BJ (cell line): Measurements from ENCODE around the gene PAXIP1. TPM values are rescaled to one million over a fixed set of nuclear protein-coding genes. Genes with fewer than 3 reads are reported as not detected.

ENCODE experiments used
- CTCF ChIA-PET: fragments of 350-600 bp; formaldehyde crosslinking; extraction: SDS; loops from one replicate; lab custom pipeline; 2021; ENCODE audit warnings: antibody characterized with exemption, inconsistent platforms; lab: Yijun Ruan, JAX
- POLR2A ChIA-PET: fragments of 300-600 bp; sonication (Branson Sonifier 250); formaldehyde crosslinking; extraction: SDS; loops from one replicate; lab custom pipeline; 2021; ENCODE audit warnings: antibody characterized with exemption; lab: Charles Lee
- DNase-seq: peaks from one replicate; pipeline ENCODE4 v3.0.0-alpha.2; 2011; ENCODE audit warnings: low read depth
- H3K27me3 ChIP-seq: 2 replicates; pipeline ENCODE4 v1.6.0; 2011; ENCODE audit warnings: low read length; ENCODE audit not compliant: control insufficient read depth, insufficient read depth
- H3K36me3 ChIP-seq: 2 replicates; pipeline ENCODE4 v1.5.1; 2011; ENCODE audit warnings: low read length; ENCODE audit not compliant: control insufficient read depth, insufficient read depth
- H3K4me3 ChIP-seq: 2 replicates; pipeline ENCODE4 v1.5.1; 2011; ENCODE audit warnings: low read depth, mild to moderate bottlenecking, control low read depth, low read length
- CTCF ChIP-seq: IDR thresholded peaks from 2 replicates; pipeline ENCODE4 v1.5.1; 2011; ENCODE audit warnings: low read depth, mild to moderate bottlenecking, control low read depth, inconsistent platforms, low read length, moderate library complexity; ENCODE audit not compliant: insufficient read depth
- polyA plus RNA-seq: library from polyadenylated mRNA; depleted of rRNA; stranded (reverse); fragments of >200 nt; gene quantifications from 2 replicates; pipeline ENCODE4 v1.2.3, GENCODE V29; 2011

PAXIP1 gene
- polyA plus RNA-seq, 1 experiment, result 4.6 TPM

- TF ChIP-seq CTCF, result no peak
- Histone ChIP-seq H3K36me3 (peaks cover 9% of the 10 kb centered on the region), H3K4me3 (no peak overlapping the region), H3K27me3 (no peaks in the 10 kb centered on the region)
- POLR2A ChIA-PET, result no interaction called here
- CTCF ChIA-PET, result interaction anchor here (1.2 to 1.6 kb wide), 4 partner anchors 16 to 369 kb away, joined by 3 to 9 read pairs (median 5); no protein-coding TSS in a partner anchor
- DNase-seq, result no peak
These were observed 26.9 kb downstream of the PAXIP1 start for GRCh38 chr7:154975984-154976383.

GRCh38 chr7:154973381-154973780 is 29.5 kb downstream of the PAXIP1 start:
- ChIA-PET POLR2A (no interaction called here), CTCF (no interaction called here)
- H3K27me3 ChIP-seq, result no peaks in the 10 kb centered on the region
- no peak for DNase-seq
- H3K36me3 ChIP-seq, result peaks cover 19% of the 10 kb centered on the region
- no peak overlapping the region for H3K4me3 ChIP-seq
- no peak for TF ChIP-seq CTCF

- DNase-seq, result no peak
- no peaks in the 10 kb centered on the region for H3K27me3 ChIP-seq
- CTCF ChIA-PET, result no interaction called here
- peaks cover 25% of the 10 kb centered on the region for H3K36me3 ChIP-seq
- H3K4me3 ChIP-seq, result no peak overlapping the region
- POLR2A ChIA-PET, result no interaction called here
- TF ChIP-seq CTCF, result no peak
These were observed 34.5 kb downstream of the PAXIP1 start for GRCh38 chr7:154968336-154969001.

- ChIA-PET CTCF (no interaction called here), POLR2A (no interaction called here)
- H3K4me3 ChIP-seq, result no peak overlapping the region
- TF ChIP-seq CTCF, result no peak
- no peaks in the 10 kb centered on the region for H3K27me3 ChIP-seq
- no peak for DNase-seq
- H3K36me3 ChIP-seq, result peaks cover 23% of the 10 kb centered on the region
These were observed 35.4 kb downstream of the PAXIP1 start for GRCh38 chr7:154967401-154967955.

GRCh38 chr7:154965014-154965413 is 37.9 kb downstream of the PAXIP1 start:
- Histone ChIP-seq H3K36me3 (peaks cover 22% of the 10 kb centered on the region), H3K4me3 (no peak overlapping the region), H3K27me3 (no peaks in the 10 kb centered on the region)
- no peak for TF ChIP-seq CTCF
- no peak for DNase-seq
- POLR2A ChIA-PET, result no interaction called here
- CTCF ChIA-PET, result interaction anchor here (1.6 to 3.6 kb wide), 2 partner anchors 12 kb away, joined by 6 to 19 read pairs; no protein-coding TSS in a partner anchor
